Activated CD4-positive, CD25-positive, alpha-beta regulatory T cell treated with anti-CD3 and anti-CD28 coated beads, Interleukin-2, amount 50 U/mL, for 16 hours (primary cell): Measurements from ENCODE around the gene RNF111.
"Not testable (repeated sequence)": the region's sequence is repeated elsewhere in the genome, so short reads cannot be mapped to it uniquely, and the experiment has no call there.

Source experiments
- DNase-seq: peaks from one replicate; pipeline ENCODE4 v3.0.0-alpha.2; 2020; ENCODE audit warnings: low read depth, low spot score

The RNF111 gene

DNA sequence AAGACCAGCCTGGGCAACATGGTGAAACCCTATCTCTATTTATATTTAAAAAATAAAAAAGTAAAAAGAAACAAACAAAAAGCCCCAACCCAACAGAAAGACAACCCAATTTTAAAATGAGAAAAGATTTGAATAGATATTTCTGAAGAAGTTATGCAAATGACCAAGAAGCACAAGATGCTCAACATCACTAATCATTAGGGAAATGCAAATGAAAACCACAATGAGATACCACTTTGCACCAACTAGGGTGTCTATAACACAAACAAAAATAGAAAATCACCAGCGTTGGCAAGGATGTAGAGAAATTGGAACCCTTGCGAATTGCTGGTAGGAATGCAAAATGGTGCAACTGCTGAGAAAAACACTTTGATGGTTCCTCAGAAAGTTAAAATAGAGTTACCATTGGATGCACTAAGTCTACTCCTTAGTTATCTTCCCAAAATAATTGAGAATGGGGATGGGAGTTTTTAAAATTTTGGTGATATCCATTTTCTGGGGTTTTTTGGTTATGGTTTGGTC, 71.7 kb downstream of the RNF111 start:
- no peak for DNase-seq

DNA sequence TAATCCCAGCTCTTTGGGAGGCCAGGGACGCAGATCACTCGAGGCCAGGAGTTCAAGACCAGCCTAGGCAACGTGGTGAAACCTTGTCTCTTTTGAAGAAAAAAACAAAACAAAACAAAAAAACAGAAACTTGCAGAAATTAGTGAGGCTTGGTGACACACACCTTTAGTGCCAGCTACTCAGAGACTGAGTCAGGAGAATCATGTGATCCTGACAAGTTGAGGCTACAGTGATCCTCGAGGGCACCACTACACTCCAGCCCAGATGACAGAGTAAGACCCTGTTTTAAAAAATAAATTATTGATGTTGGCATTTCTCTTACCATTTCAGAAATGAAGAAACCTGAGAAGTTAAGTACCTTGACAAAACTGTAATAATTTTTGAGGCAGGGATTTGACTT, 72.9 kb downstream of the RNF111 start:
- no peak for DNase-seq

DNA sequence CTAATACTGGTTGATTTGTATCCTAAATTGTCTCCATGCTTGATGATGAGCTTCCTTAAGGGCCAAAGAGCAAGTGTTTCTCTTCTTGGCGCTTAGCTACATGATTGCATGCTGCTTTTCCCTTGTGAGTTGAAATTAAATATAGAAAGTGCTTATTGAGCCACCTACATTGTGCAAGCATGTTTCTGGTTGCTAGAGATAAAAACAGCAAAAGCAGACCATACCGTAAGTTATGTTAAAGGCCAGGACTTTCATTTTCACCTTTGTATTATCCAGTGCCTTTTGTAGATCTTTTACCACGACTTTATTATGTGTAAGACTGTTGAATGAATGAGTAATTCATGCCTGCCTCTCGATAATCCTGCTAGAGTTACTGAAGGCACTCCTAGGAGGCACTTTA, 75.6 kb downstream of the RNF111 start:
- DNase-seq = no peak

DNA sequence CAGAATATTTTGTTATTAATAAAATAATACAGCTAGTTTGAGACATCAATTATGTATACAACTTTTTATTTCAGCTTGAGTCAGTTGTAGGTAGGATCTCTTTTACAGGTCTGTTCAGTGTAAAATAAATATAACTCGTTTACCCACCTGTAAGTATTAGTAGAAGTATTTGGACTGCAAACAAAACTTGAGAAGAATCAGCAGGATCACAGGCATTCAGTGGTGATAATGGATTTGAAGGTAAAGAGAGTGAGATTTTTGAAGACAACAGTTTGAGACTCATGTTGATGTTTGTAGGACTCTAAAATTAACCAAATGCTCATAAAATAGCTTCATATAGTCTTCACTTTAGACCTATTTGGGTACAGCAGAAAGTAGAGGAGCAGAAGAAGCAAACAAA, 82.0 kb downstream of the RNF111 start:
- no peak for DNase-seq

DNA sequence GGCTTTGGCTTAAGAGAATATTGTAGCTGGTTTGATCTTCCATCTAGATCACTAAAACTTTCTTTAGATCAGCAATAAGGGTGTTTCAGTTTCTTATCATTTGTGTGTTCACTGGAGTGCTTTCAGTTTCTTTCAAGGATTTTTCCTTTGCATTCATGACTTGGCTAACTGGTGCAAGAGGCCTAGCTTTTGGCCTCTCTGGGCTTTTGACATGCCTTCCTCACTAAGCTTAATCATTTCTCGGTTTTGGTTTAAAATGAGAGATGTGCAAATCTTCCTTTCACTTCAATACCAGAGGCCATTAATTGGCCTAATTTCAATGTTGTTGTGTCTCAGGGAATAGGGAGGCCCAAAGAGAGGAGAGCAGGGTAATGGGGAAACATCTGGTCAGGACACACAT, 87.1 kb downstream of the RNF111 start:
- no peak for DNase-seq

DNA sequence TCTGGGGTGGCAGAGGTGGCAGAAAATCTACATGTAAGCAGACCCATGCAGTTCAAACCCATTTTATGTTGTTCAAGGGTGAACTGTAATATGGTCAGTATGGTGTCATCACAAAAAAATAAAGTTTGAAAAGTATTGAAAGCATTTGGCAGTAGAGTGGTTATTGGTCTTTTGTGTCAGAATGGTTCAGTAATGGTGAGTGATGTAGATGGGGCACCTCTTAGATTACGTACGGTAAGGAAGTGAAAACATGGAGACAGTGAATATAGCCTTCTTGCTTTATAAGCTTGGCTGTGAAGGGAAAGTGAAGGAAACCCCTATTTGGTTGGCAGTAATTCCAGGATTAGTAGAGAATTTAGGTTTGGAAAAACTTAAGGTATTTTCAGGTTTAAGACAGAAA, 100.3 kb downstream of the RNF111 start:
- DNase-seq = no peak

DNA sequence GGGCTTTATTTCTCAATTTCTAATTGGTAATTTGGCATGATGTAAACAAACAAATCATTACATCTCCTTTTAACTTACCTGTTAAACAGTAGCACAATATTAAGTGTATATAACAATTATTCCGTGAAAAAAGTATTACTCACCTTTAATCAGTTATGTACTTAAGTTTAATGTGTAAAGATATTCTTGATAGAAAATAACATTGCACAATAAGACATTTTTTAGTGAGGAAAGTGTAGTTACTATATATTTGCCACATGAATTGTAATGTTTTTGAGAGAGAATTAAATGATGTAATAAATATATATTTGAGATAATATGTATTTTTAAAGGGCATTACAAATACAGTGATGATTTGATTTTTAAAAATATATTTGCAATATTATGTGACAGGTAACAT, 106.6 kb downstream of the RNF111 start:
- no peak for DNase-seq

DNA sequence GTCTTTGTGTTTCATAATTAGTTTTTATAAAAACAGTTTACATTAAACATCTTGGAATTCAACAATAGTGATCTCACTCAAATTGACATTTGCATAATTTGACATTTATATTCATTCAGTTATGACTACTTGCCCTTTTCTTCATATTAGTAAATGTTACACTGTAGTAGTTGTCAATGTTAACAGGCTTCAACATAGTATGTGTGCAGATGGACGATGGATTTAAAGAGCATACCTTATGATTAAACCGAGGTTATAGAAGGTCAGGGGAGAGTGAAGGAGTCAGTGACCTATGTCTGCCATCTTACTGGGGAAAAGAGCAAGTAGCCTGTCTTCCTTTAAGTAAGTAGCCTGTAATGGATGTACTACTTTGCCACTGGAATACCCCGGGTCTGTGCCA, 109.0 kb downstream of the RNF111 start:
- DNase-seq = no peak

DNA sequence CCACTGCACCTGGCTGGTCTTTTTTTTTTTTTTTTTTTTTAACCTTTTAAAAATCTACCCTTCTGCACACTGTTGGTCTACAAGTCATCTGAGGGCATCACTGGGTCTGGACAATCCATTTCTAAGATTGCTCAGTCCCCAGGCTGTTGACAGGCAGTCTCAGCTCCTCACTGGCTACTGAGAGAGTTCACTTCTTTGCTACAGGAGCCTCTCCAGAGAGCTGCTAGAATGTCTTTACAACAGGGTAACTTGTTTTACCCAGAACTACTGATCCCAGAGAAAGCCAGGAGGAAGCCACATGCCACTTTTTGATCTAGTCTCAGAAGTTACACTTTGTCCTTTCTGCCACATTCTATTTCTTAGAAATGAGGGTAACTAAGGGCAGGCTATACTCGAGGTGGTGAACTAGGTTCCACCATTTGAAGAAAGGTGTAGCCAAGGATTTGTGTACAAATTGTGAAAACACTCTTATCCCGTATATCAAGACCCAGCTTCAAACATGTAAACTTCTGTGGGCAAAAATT, 111.8 kb downstream of the RNF111 start:
- DNase-seq = no peak

DNA sequence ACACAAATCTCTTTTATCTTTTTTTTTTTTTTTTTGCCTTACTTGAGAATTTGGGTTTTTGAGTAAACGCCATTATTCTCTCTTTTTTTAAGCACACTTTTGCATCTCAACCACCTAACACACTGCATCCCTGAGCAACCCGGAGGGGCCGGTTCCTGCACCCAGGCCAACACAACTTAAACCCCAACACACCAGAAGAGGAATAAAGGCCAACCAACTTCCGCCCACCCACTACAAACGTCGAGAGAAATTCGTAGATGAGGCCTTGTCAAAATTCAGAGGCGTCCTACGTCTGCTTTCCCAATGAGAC, 117.1 kb downstream of the RNF111 start:
- no peak for DNase-seq

DNA sequence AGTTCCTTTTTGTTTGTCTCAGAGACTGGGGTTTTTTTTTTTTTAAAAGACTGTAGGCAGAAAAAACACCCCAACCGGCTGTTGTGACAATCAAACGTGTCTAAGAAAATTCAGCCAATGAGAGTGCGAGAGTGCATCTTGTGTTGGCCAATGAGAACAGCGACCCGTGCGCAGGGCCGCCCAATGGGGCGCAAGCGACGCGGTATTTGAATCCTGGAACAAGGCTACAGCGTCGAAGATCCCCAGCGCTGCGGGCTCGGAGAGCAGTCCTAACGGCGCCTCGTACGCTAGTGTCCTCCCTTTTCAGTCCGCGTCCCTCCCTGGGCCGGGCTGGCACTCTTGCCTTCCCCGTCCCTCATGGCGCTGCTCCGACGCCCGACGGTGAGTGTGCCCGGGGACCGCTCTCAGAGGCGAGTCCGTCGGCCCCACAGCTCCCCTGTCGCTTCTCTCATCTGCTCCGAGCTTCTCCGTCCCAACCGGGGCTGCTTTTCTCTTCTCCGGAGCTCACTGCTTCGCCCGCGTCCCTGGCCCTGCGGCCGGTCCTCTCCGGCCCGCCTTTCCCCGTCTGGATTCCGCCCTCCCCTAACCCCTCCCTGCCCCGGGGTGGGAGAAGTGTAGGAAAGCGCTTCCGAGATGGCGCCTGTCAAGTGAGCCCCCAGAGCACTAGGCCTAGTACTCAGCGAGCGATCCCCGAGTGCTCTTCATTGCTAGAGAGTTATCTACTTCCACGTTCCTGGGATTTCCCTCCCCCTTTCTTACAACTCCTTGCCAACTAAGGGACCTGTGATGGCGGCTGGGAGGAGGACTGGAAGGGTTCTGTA, 117.7 kb downstream of the RNF111 start, which contains the start of gene CCNB2:
TSS of gene CCNB2 (plus strand) at position 235 of the 821 bp plus-strand sequence. CDS start at position 358, 123 bp downstream.
- peak; percentile 72 for DNase-seq

DNA sequence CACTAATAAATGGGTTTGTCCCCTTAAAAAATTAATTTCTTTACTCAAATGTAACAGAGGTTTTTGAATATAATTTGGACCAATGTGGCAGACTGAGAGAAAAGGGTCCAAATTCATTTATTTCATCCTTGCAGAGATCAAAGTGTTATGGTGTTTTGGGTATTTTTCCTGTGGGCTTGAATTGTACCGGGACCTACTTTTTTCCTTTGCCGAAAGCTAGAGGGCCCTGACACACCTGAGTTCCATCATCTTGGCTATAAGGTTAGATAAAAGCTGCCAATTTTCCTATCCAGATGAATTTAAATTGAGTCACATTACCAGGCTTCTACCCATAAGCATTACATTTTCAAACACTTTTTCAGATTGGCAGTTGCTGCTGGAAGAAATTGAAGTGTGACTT, 118.4 kb downstream of the RNF111 start:
- DNase-seq = no peak

DNA sequence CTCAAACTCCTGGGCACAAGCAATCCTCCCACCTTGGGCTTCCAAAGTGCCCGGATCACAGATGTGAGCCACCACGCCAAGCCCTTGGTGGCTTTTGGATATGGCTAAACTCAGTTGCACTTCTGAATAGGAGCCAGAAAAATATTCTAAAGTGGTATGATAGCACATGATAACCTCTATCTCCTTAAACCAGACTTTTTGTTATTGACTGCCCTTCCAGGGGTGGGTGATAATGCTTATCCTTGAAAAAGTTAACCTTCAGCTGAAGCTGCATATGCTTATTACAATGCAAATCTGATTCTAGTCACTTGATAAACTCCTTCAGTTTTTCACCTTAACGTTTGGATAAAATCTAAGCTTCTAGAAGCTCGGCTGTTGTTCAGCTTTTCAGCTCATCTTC, 123.8 kb downstream of the RNF111 start:
- no peak for DNase-seq

DNA sequence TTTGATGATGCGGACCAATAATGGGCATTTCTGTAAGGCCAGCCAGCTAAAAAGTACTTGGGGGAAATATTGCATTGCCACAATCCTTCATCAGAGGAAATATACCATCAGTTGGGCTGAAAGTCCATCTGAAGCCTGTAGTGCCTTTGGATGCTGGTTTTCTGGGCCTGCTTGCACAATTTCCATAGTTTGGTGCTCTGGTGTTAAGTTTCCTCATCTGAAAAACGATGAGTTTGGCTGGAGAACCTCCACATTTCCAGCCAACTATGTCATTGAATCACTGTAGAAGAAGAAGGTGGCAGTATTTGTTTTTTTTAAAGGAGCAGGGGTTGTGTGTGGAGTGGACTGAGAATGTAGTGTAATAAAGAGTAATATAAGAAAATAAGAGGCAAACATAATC, 127.6 kb downstream of the RNF111 start:
- no peak for DNase-seq

DNA sequence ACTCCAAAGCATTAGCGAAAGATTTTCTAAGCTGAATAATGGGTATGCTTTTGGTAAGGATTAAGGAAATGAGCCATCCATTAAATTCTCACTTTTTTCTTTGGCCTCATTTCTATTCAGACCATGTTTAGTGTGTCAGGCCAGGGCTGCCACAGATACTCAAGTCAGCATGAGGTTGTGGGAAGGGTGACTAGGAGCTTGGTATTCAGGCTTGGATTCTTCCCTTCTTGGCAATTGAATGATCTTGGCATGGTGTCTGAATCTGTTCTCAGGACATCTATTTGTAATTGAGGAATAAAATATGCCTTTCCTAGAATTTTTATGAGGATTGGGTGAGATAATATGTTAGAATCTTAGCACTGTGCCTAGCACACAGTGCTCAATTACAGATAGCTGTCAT, 128.7 kb downstream of the RNF111 start:
- DNase-seq = no peak

DNA sequence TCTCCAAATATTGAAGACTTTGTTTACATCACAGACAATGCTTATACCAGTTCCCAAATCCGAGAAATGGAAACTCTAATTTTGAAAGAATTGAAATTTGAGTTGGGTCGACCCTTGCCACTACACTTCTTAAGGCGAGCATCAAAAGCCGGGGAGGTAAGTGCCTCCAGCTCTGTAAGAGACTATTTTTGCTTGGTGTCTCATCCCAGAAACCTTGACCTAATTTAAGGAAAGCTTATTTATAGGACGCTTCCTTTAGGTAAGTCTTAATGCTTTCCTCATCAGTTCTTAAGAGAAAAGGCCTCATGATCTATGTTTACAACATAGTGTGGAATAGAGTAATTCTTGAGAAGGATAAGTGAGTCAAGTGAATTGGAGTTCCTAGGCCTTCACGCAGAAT, 129.3 kb downstream of the RNF111 start:
- DNase-seq = no peak

DNA sequence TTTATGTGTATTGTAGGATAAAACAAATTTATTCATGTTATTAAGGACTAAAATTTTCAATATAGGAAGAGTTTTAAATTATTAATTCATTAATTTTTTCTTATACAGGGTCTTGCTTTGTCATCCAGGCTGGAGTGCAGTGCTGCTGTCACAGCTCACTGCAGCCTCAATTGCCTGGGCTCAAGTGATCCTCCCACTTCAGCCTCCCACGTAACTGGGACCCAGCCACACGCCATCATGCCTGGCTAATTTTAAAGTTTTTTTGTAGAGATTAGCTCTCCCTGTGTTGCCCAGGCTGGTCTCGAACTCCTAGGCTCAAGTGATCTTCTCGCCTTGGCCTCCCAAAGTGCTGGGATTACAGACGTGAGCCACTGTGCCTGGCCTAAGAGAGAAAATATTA, 132.2 kb downstream of the RNF111 start:
- no peak for DNase-seq

DNA sequence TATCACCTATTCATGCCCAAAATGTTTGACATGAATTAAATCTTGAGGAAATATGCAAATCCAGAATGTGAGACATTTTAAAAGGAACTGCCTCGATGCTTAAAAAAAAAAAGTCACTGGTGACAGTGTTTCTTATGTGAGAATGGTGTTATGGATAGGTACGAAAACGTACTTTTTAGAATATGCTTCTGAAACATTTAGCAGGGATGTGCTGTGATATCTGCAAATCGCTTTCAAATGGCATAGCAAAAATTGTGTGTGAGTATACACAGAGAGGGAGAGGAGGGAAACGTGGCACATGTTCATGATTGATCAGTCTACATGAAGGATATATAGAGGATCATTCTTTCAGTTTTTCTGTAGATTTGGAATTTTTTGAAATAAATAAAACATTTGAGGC, 133.5 kb downstream of the RNF111 start:
- DNase-seq = no peak

DNA sequence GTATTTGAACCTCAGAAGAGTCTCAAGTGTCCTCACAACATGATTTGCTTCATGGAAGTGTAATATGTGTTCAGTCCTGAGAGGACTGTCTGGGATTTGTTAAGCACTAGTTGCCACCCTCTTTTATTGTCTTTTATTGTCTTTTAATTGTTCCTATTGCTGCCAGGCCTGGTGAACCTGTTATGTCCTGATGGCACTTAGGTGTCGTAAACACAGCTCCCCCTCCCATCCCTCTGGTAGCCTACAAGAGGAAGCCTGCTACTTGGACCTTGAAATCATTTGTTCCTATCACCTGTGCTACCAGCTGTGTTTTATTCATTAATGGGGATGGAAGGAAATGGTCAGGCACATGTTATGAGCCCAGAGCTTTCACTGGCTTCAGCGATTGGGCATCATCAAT, 136.8 kb downstream of the RNF111 start:
- no peak for DNase-seq

DNA sequence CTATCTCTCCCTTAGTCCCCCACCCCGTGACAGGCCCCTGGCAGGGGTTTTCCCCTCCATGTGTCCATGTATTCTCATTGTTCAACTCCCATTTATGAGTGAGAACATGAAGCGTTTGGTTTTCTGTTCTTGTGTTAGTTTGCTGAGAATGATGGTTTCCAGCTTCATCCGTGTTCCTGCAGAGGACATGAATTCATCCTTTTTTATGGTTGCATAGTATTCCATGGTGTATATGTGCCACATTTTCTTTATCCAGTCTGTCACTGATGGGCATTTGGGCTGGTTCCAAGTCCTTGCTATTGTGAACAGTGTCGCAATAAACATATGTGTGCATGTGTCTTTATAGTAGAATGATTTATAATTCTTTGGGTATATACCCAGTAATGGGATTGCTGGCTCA, 138.2 kb downstream of the RNF111 start:
- not testable (repeated sequence) for DNase-seq

DNA sequence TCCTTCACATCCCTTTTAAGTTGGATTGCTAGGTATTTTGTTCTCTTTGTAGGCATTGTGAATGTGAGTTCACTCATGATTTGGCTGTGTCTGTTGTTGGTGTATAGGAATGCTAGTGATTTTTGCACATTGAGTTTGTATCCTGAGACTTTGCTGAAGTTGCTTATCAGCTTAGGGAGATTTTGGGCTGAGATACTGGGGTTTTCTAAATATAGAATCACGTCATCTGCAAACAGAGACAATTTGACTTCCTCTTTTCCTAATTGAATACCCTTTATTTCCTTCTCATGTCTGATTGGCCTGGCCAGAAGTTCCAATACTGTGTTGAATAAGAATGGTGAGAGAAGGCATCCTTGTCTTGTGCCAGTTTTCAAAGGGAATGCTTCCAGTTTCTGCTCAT, 139.8 kb downstream of the RNF111 start:
- not testable (repeated sequence) for DNase-seq

DNA sequence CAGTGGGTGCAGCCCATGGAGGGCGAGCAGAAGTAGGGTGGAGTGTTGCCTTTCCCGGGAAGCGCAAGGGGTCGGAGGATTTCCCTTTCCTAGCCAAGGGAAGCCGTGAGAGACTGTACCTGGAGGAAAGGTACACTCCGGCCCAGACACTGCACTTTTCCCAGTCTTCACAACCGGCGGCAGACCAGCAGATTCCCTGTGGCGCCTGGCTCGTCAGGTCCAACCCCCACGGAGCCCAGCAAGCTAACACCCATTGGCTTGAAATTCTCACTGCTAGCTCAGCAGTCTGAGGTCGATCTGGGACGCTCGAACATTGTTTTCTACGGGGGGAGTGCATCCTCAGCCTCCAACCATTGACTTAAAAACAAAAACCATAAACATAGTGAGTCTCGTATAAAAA, 144.0 kb downstream of the RNF111 start:
- no peak for DNase-seq

DNA sequence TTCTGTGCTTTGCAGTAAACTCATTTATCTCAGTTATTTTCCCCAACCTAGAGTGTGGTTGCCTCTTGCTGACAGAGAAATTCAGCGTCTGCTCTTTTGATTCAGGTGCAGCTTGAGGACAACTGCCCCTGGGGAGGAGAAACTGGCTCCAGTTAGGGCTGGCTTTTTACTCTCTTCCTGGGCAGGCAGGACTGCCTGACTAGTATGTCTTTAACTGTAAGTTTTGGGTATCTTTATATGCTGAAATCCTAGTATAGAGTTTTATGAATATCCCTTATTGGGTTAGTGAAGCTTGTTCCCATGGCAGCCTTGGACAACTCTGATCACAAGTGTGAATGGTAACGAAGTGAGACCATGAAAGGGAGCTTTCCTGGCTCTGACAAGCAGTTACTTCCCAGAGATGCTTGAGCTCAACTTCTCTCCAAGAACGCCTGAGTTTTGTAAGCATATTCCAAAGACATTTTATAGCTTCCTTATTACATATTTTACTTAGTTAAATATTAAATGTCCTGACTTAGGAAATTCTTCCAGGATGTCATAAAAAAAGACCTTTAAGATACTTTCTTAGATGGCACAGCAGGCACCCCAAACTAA, 144.6 kb downstream of the RNF111 start:
- DNase-seq = no peak
